Transverse colon (tissue), 4 donors: ENCODE results near the gene FTSJ3.

ENCODE experiments used
- POLR2A ChIP-seq: fragments of 450-650 bp; IDR thresholded peaks from one replicate; pipeline ENCODE4 v1.6.1; 2016; ENCODE audit warnings: antibody characterized with exemption, mild to moderate bottlenecking, moderate library complexity
- POLR2AphosphoS5 ChIP-seq, 3 donors: sonication (generic); formaldehyde crosslinking; IDR thresholded peaks; one replicate each; pipeline ENCODE4 v1.6.1; 2016; ENCODE audit warnings: antibody characterized with exemption in 3 of 3
- TF ChIP-seq, protein P1 (sequence below), 5 experiments: fragments of 200-600 bp in 3 of 5; fragments of 450-650 bp in 2 of 5; sonication (generic) in 3 of 5; IDR thresholded peaks; 1 replicate in 2 of 5; 2 replicates in 3 of 5; pipeline ENCODE4 v1.5.1; 2016 to 2017; ENCODE audit warnings: antibody characterized with exemption in 5 of 5, inconsistent platforms in 3 of 5, mild to moderate bottlenecking in 2 of 5, moderate library complexity in 1 of 5

DNA sequence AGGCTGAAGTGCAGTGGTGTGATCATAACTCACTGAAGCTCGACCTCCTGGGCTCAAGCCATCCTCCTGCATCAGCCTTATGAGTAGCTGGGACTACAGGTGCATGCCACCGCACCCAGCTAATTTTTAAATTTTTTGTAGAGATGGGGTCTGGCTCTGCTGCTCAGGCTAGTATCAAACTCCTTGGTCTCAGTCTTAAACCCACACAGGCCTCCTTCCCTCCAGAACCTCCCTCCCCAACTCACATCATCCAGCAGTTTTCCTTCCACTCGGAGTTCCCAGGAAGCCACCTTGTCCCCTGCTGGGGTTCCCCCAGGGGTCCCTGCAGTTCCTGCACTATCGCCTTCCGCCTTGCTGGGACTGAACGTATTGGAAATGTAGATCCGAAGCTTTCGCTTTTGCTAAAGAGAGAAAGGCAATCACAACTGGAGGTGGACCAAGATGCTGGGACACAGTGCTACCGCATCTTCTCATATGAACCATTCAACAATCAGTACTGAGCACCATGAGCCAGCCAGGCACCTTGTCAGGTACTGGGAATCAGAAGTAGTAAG is 7.8 kb upstream of the FTSJ3 start:
- TF ChIP-seq POLR2A (no peak), POLR2AphosphoS5 (IDR thresholded peaks at IDR 0.05) (no peak)
- TF ChIP-seq, protein P1, sequence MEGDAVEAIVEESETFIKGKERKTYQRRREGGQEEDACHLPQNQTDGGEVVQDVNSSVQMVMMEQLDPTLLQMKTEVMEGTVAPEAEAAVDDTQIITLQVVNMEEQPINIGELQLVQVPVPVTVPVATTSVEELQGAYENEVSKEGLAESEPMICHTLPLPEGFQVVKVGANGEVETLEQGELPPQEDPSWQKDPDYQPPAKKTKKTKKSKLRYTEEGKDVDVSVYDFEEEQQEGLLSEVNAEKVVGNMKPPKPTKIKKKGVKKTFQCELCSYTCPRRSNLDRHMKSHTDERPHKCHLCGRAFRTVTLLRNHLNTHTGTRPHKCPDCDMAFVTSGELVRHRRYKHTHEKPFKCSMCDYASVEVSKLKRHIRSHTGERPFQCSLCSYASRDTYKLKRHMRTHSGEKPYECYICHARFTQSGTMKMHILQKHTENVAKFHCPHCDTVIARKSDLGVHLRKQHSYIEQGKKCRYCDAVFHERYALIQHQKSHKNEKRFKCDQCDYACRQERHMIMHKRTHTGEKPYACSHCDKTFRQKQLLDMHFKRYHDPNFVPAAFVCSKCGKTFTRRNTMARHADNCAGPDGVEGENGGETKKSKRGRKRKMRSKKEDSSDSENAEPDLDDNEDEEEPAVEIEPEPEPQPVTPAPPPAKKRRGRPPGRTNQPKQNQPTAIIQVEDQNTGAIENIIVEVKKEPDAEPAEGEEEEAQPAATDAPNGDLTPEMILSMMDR (IDR thresholded peaks at IDR 0.05): no peak
